ENCODE measurements around the gene ARGLU1. TPM values are rescaled to one million over a fixed set of nuclear protein-coding genes. Genes with fewer than 3 reads are reported as not detected.

ARGLU1 gene
- total and polyA plus RNA-seq, 9 of the 15 experiments (the other 6 are each of a cell fraction or from before 2014, with no cell fraction given), result 19.3 to 99.9 (median 49.3) TPM

DNA sequence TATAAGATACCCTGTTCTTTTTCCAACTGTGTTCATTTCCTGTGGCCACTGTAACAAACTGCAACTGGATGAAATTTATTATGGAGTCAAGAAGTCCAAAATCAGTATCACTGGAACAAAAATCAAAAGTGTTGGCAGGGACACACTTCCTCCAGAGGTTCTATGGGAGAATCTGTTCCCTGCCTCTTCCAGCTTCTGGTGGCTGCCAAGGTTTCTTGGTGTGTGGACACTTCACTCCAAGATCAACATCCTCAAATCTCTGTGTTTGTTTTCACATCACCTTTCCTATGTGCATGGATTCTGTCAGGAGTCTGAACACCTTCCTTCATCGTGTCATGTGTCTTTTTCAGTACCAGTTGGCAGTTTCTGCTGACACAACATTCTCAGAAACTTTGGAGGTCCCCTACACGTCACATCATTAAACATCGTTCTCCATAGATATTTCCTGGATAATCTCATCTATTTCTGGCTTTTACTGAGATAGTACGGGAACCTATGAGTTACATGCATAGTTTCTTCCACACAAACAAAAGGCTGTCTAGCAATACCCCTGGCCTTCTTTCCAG, 17.3 kb downstream of the ARGLU1 start:
- no TSS peak for BruUV-seq (replicated peaks)
- Histone ChIP-seq H3K9ac (ENCODE audit: insufficient read depth in 1 of 2, low read depth in 2 of 2, low read length in 2 of 2) (no peak overlapping the region), H4K20me1 (replicated peaks; ENCODE audit: control insufficient read depth, insufficient read depth, low read length) (0 out of 2 replicates have a peak, but pooled peaks cover 3% of the 10 kb centered on the region), H2AFZ (ENCODE audit: low read depth, low read length) (no peak overlapping the region), H3K27ac (ENCODE audit: extremely low read depth, low read depth, low read length) (no peak overlapping the region), H3K4me1 (replicated peaks in 1 of 2; ENCODE audit: control insufficient read depth in 2 of 2, insufficient read depth in 2 of 2, low read length in 2 of 2) (no peaks in the 10 kb centered on the region), H3K79me2 (ENCODE audit: control insufficient read depth, insufficient read depth, low read length) (peaks cover 72% of the 10 kb centered on the region), H3K9me1 (ENCODE audit: control insufficient read depth, insufficient read depth, low read length) (no peaks in the 10 kb centered on the region), H3K27me3 (ENCODE audit: control insufficient read depth in 2 of 2, insufficient read depth in 2 of 2, low read length in 2 of 2) (no peaks in the 10 kb centered on the region), H3K4me3 (no peak overlapping the region), H3K9me3 (replicated peaks; ENCODE audit: control insufficient read depth, insufficient read depth, low read depth, low read length) (no peaks in the 10 kb centered on the region), H3K36me3 (ENCODE audit: control insufficient read depth, insufficient read depth, low read length) (peaks cover 90% of the 10 kb centered on the region), H3K4me2 (ENCODE audit: insufficient read depth, low read length) (no peak overlapping the region)
- WGBS (ENCODE audit: insufficient coverage, low coverage, missing lambda C conversion rate), result 88% methylated on average over 3 of the region's 4 CpGs
- ATAC-seq (no peak), DNase-seq (ENCODE audit: extremely low read depth in 1 of 4, low spot score in 3 of 4) (no peak), FAIRE-seq (no peak)
- intact Hi-C loops (cut with micrococcal nuclease), result no loop called here
- CTCF ChIA-PET (ENCODE audit: low intra/inter-chr PET ratio), result no interaction called here
- in situ Hi-C loops (cut with MboI), result no loop called here
- POLR2A ChIA-PET, result interaction anchor here (1.1 kb wide), 1 partner anchor 9 kb away, joined by 3 read pairs; no protein-coding TSS in a partner anchor
- peak; percentile 16; the same call in 1 of the 2 replicates for TF ChIP-seq C11orf30 (IDR thresholded peaks at IDR 0.05; ENCODE audit: low read depth)
- 0 out of 2 replicates have a peak, but pooled peaks have one; percentile 15 for TF ChIP-seq MAFG (tag; conservative IDR thresholded peaks at IDR 0.05)
- TF ChIP-seq MAFF (IDR thresholded peaks at IDR 0.05; ENCODE audit: low read length), result peak; percentile 21; the same call in 1 of the 2 replicates
- TF ChIP-seq, protein P1, sequence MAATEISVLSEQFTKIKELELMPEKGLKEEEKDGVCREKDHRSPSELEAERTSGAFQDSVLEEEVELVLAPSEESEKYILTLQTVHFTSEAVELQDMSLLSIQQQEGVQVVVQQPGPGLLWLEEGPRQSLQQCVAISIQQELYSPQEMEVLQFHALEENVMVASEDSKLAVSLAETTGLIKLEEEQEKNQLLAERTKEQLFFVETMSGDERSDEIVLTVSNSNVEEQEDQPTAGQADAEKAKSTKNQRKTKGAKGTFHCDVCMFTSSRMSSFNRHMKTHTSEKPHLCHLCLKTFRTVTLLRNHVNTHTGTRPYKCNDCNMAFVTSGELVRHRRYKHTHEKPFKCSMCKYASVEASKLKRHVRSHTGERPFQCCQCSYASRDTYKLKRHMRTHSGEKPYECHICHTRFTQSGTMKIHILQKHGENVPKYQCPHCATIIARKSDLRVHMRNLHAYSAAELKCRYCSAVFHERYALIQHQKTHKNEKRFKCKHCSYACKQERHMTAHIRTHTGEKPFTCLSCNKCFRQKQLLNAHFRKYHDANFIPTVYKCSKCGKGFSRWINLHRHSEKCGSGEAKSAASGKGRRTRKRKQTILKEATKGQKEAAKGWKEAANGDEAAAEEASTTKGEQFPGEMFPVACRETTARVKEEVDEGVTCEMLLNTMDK (IDR thresholded peaks at IDR 0.05; ENCODE audit: borderline replicate concordance, insufficient read depth, low read depth, low read length, poor library complexity, severe bottlenecking), result no peak
- TF ChIP-seq KAT8 (IDR thresholded peaks at IDR 0.05; ENCODE audit: low read depth), result no peak
- TF ChIP-seq ZNF316 (IDR thresholded peaks at IDR 0.05), result peak; percentile 71
- TF ChIP-seq MYC (IDR thresholded peaks at IDR 0.05; ENCODE audit: low read depth, low read length), result no peak
- no peak for TF ChIP-seq MYC (CRISPR knock-in tag; IDR thresholded peaks at IDR 0.05; ENCODE audit: borderline replicate concordance, low read depth)
